Activated CD4-positive, alpha-beta T cell treated with anti-CD3 and anti-CD28 coated beads for 24 hours (primary cell): ENCODE data around the gene BHLHA15.

Experiments
- DNase-seq, 2 donors: peaks; one replicate each; pipeline ENCODE4 v3.0.0-alpha.2; 2020; ENCODE audit warnings: low read depth in 2 of 2

The BHLHA15 gene

DNA sequence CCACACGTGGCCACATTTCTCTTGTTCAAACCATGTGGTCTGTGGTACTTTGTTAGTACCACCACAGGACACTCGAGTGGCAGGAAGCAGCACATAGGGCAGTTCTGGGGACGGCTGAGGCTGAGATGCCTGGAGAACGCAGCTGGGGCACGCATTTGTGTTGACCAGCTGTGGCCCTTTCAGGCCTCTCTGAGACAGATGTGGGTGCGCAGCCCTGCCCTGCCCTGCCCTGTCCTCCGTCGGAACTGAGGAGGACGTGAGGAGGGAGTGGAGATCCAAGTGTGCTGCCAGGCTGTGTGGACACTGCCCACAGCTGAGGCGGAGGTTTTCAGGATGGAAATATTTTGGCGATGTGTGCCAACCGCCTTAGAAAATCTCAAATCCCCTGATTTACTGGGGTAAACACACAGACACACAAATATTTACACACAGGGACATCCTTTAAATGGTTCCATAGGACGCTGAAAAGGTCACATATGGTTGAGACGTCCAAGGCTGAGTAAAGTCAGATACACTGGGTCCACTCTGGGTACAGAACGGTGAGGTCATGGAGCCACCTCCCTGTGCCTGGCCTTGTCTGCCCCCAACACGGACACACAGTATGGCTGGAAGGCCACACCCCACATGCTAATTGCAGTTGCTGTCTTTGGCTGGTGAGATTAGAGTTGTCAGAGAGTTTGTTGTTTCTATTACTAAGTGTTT is 14.8 kb downstream of the BHLHA15 start:
- DNase-seq: no peak

DNA sequence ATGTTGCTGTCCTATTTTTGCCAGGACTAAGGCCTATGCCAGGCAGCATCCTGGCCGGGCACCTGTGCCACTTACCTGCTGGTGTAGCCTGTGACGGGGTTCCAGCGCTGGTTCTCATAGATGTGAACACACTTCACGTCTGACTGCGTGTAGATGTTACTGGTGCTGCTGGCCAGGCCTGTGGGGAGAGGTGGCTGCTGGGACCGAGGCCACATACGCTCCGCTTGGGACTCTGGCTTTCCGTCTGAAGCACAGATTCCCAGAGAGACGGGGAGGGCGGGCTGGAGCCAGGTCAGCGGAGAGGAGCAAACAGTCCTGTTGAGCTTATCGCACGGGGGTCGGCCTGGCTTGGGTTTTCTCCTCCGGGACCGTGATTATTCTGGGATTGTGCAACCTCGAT is 16.7 kb downstream of the BHLHA15 start:
- DNase-seq: no peak

DNA sequence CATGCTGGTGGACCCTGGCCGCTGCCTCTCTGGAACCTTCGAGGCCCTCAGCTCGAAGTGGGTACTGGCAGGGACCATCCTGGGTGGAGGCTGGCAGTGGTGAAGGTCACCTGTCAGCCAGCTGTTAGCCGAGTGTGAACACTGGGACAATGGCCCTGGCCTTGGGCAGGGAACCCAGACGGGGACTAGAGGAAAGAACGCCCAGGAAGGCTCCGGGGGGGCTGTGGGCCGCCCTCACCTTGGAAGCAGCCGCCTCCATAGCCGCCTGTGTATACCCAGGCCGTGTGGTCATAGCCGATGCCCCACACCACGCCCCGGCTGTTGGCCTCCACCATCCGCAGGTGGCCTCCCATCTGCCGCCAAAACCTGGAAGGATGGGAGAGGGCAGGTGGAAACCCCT is 17.6 kb downstream of the BHLHA15 start:
- DNase-seq: no peak

DNA sequence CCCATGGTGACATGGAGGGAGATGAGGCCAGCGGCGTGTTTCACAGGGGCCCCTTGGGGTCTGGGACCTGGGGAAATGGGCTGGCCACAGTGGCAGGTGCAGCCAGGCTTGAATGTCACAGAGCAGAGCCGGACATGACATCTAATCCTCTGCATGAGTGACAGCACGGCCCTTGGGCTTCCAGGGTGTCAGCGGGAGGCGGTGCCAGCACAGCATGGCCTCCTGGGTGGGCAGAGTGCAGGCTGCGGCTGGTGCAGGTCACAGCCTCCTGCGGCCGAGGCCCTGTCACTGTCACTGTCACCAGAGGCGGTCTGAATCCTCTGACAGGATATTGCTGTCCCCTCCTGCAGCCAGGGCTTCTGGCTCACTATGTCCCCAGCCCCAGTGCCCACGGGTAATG is 18.2 kb downstream of the BHLHA15 start:
- DNase-seq: no peak

DNA sequence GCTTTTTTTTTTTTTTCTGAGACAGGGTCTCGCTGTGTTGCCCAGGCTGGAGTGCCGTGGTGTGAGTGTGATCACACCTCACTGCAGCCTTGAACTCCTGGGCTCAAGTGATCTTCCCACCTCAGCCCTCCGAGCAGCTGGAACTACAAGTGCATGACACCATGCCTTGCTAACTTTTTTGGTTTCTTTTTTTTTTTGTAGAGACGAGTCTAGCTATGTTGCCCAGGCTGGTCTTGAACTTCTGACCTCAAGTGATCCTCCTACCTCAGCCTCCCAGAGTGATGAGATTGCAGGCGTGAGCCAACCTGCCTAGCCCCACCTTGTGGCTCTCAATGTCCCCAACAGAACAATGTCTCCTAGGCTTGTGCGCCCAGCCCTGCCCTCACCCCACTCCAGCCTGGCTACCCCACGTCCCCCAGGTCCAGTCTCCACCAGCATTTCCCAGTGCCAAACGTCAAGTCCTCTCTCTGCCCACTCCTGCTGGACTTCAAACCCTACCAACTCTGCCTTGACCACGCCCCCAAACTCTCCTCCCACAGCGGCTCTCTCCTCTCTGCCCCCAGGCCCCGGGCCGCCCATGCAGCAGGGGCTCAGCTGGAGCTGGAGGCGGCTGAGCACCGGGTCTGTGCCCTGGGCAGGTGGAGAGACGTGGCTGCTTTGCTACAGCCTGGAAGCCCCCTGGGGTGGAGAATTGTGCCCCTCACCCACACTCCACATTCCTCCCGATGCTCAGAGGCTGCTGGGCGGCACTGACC is 18.9 kb downstream of the BHLHA15 start:
- no peak for DNase-seq

DNA sequence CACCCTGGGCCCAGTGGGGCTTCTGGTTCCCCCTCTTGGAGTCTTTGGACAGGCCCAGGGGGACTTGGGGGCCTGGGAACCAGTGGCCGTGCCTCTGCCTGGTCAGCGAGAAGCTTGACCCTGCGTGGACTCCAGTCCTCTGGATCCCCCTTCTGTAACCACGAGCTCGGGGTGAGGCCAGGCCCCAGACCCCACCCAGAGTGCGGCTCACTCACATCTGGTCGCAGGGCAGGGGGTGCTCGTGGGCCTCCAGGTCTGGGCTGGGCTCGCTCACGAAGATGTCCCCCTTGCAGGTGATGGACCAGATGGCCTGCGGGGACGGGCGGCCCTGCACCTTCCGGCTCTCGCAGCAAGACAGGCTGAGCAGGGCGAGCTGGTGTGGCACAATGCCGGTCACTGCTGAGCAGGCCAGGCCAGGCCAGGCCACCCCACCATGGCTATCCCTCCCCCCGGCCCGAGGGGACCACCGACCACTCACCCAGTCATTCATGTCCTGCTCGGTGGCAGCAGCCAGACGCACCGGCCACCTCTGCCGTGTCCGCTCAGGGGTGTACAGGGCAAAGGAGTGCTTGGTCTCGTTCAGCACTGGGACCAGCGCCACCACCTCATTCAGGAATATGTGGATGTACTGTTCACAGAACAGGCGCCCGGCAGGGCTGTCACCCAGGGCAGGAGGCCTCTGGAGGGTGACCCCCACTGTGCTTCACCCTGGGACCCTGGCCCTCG is 19.7 kb downstream of the BHLHA15 start:
- DNase-seq: no peak

DNA sequence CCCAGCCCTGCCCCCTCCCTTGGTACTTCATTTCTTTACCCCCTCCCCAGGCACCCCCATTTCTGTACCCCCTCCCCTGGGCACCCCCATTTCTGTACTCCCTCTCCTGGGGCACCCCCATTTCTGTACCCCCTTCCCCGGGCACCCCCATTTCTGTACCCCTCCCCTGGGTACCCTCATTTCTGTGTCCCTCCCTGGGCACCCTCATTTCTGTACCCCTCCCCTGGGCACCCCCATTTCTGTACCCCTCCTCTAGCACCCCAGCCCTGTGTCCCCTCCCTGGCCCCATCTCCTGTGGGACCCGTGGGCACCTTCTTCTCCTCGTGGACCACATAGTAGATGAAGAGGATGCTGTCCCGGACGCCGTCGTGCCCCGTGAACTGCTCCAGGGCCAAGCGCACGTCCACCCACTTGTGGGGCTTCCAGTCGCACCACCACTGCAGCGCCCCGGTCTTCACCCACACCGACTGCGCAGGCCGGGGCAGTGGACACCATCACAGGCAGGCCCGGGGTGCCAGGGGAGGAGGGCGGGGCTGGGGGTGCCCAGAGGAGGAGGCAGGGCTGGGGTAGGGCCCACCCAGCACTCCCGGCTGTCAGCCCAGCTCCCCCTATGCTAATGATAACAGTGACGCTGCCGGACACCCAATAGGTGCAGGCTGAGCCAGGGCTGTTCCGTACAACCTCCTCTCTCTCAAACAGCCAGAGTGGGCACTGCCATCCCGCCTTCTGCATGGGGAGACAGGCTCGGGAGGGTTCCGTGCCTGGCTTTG is 20.4 kb downstream of the BHLHA15 start:
- no peak for DNase-seq

DNA sequence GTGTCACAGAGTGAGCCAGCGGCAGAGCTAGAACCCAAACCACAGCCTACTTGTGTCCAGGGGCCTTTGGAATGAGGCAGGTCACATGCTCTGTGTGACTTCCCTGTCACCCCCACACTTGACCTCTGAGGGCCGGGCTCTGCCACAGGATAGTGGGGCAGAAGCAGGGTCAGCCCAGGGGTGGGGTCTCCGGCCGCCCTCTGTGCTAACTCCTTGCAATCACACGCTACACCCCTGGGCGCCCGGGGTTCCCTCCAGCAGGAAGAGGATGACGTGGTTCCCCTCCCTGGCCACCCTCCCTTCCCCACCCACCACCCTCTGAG is 21.0 kb downstream of the BHLHA15 start:
- DNase-seq: no peak

DNA sequence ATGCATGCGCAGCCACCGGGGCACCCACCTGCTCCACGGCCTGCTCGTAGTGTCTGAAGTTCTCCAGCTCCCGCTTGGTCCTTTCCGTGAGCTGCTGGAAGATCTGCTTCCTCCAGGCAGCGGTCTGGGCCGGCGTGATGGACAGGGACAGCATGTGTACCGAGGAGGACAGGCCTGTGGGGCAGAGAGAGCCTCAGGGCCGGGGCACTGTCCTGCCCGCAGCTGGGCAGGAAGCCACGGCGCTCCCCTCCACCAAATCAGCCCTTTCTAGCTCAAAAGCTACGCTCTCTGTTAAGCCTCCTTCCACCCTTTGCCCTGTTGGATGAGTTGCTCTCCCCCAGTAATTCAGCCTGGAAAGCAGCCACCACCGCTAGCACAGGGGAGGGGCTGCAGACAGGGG is 21.6 kb downstream of the BHLHA15 start:
- no peak for DNase-seq

DNA sequence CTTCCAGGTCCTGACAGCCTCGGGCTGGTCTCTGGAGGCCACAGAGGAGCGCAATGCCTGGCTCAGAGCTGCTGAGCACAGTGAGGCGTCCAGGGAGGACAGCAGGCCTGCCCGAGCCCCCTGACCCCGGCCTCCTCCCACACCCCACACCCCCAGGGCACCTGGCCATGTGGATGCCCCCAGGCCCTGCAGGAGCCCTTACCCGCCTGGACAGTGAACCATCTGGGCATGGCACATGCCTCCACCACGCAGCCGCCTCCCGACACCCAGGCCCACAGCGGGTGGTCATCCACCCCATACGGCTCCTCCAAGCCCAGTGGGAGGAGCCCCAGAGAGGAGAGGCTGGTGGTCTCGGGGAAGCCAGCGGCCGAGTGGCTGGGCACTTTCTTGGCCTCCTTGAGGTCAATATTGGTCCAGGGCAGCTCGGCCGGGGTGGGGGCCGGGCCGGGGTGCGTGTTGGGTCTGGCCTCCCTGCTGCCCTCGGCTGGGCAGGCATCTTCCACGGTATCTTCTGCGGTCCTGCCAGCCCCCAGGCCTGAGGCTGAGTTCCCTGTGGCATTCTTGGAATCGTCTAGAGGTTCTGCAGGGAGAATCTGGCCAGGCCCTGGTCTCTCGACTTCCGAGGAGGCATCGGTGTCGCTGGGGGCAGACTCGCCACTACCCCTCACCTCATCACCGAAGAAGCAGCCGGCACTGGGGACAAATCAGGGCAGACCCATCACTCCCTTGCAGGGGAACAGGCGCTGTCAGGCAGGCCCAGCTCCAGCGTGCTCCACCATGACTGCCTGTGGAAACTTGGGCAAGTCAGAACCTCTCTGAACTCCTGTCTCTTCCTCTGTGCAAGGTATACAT is 22.2 kb downstream of the BHLHA15 start:
- DNase-seq: no peak

DNA sequence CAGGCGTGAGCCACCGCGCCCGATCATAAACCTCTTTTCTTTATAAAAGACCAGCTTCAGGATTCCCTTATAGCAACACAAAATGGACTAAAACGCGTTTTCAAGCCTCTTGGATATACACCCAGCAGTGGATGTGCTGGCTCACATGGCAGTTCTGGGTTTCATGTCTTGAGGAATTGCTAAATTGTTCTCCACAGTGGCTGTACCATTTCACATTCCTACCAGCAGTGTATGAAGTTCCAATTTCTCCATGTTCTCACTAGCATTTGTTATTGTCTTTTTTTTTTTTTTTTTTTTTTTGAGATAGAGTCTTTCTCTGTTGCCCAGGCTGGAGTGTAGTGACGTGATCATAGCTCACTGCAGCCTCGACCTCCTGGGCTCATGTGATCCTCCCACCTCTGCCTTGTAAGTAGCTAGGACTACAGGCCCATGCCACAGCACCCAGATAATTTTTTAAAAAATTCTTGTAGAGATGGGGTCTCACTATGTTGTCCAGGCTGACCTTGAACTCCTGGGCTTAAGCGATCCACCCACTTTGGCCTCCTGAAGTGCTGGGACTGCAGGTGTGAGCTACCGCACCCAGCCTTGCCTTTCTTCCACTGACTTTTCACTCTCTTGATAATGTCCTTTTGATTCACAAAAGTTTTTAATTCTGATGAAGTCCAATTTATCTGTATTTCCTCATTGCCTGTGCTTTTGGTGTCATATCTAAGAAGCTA is 23.3 kb downstream of the BHLHA15 start:
- DNase-seq: no peak

DNA sequence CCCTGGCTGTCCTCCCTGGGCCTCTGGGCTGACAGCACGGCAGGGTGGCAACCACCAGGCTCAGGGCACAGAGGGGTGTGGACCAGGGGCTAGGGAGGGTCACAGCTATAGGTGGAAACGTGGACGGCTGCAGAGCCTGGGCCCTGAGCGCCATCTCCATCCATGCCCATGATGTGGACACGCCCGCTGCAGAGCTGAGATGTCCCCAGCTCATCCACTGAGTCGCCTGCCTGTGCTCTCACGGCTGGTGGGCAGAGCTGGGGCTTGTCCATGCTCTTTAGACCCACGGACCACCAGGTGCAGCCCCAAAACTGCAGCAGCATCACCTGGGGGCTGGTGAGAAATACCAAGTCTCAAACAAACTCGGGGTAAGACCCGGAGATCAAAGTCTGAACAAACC is 24.7 kb downstream of the BHLHA15 start:
- DNase-seq: no peak

DNA sequence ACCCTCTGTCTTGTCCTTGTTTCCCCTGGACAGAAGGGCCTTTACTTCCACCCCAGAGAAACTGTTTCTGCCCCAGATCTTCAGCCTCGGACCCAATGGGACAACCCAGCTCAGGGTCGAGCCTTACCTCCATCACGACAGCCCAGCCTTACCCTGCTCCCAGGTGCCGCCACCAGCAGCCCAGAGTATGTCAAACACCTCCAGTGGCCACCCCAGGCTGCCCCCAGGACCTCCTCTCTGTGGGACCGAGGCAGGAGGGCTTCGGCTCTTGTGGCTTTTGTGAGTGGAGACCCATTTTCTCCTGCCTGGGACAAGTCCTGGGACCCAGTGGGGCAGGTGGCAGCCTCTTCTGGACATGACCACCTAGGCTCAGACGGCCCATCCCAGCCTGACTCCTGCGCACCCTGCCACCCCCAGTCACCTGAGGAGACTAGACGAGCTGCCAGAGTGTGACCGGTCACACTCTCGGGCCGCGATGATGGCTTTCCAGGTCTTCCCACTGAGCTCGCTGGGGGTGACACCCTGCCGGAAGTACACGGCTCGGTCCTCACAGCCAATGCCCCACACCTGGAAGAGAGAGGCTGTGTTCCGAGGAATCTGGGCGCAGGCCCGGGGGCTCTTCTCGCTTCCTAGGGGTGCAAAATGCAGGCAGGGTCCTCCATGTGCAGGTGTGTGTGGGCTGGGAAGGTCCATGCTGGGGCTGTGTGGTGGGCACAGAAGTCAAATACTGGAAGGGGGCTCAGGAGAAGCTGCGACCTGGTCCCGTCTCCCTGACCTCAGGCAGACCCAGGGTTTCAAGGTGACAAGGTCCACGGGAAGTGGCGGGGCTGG is 25.3 kb downstream of the BHLHA15 start:
- no peak for DNase-seq

DNA sequence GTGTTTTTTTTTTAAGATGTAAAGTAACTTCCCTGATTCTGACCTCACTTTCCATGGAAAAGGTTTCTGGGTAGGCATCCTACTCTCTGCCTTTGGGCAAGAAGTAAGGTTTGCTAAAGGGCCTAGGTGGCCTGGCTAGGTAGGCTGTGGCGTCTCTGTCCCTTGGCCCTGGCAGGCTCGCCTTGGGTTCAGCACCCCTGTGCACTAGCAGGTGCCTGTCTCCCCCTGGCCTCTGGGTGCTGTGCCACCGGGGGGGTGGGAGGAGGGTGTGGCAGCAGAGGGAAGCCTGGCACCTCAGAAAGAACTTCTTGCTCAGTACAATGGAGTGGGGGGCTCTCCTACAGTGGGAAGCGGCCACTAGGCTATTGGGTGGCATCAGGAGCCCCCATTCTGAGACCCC is 26.8 kb downstream of the BHLHA15 start:
- DNase-seq: no peak

DNA sequence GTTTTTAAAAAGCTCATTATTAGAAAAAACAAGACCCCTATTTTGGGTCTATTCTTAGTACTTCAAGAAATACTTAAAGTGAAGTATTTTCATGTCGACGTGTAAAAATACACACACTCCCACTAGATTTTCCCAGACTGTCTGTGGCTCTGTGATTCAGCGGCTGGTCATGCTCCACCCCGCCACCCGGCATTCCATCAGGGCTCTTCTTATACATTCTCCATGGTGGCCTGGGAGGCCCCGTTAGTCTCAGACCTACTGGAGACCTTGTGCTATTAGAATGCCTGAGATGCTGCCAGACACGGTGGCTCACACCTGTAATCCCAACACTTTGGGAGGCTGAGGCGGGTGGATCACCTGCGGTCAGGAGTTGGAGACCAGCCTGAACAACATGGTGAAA is 27.7 kb downstream of the BHLHA15 start:
- DNase-seq: no peak

DNA sequence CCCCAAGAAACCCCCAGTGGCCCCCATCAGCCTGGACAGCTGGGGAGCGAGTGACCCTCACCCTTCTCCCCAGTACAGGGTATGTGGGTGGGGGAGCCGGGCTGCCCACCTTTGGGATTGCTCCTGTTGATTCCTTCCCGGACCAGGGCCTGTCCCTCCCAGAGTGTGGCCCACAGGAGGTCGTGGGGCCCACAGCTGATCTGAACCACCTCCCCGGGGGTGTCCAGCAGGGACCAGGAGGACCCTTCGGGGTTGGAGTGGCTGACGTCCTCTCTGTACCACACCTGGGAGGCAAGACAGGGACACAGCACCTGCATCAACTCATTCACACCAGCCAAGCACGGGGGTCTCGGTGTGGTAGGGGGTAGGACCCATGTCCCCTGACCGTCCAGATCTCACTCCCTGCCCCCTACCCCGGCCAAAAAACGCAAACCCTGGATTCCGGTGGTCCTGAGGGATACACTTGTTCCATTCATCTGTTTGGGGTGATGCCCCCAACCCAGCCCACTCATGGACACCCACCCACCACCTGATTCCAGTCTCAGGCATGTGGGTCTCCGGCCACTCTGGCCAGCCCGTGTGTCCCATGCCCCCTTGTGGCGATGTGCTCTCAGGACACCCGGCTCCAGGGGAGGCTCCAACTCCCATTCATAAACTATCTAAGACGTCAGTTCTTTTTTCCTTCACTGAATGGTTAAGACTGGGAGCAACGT is 29.9 kb downstream of the BHLHA15 start:
- no peak for DNase-seq

DNA sequence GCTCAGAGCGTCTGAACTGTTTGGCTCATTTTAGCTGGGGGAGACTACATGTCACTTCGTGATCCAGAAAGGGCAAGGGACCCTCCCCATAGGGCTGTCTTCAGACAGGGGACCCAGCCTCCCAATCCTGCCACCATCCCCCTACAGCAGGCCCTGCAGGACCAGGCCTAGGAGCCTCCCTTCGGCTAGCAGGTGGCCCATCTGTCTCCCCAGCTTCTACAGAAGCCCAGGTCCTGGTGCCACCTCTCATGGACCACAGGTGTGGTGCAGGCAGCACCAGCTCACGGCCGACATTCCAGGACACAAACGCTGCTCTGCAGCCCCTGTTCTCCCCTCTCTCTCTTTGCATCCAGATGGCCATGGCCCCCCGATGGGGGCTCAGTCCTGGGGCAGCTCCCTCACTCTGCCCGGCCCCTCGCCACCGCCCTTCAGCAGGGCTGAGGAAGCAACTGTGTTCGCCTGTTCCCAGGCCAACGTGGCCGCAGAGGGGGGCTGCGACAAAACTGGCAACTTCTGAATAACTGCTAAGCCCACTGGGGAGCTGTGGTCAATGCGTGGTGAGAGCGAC is 30.5 kb downstream of the BHLHA15 start:
- DNase-seq: no peak

DNA sequence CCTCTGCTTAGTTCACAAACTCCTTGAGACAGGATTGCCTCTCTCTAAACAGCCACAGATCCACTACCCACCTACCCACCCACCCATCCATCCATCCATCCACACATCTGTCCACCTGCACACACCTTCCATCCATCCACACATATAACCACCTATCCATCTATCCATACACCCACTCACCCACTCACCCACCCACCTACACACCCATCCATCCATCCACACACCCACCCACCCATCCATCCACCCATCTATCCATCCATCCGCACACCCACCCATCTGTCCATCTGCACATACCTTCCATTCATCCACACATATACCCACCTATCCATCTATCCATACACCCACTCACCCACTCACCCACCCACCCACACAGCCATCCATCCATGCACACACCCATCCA is 31.1 kb downstream of the BHLHA15 start:
- DNase-seq: no peak

DNA sequence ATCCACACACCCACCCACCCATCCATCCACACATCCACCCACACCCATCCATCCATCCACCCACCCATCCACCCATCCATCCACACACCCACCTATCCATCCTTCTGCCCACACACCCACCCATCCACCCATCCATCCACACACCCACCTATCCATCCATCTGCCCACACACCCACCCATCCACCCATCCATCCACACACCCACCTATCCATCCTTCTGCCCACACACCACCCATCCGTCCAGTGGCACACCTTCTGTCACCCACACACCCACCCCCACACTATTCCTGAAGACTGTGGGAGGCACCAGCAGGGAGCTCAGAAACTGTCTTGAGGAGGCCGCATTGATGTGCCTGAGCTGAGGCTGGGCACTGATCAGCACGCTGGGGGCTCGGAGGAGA is 31.7 kb downstream of the BHLHA15 start:
- no peak for DNase-seq
